Measurements from ENCODE around the gene SSR4. TPM values are rescaled to one million over a fixed set of nuclear protein-coding genes. Genes with fewer than 3 reads are reported as not detected.

SSR4 gene
- polyA plus RNA-seq, 1 donor (not counting 4 experiments of a cell fraction or from before 2014, with no cell fraction given) = 187 TPM

- Histone ChIP-seq H3K27me3 (ENCODE audit: control insufficient read depth, extremely low read depth, insufficient read depth, low read length) (no peaks in the 10 kb centered on the region), H3K36me3 (ENCODE audit: control insufficient read depth in 2 of 2, extremely low read depth in 1 of 2, insufficient read depth in 2 of 2, low read length in 2 of 2) (peaks cover 0 to 4% of the 10 kb centered on the region in 2 experiments), H3K9me1 (ENCODE audit: control insufficient read depth, extremely low read depth, insufficient read depth, low read length) (no peaks in the 10 kb centered on the region), H3K4me1 (ENCODE audit: control insufficient read depth, extremely low read depth, insufficient read depth, low read length) (peaks cover 5% of the 10 kb centered on the region), H3K9me3 (ENCODE audit: control insufficient read depth, low read depth, low read length) (no peaks in the 10 kb centered on the region), H3K4me2 (ENCODE audit: control insufficient read depth, extremely low read depth, insufficient read depth, low read depth, low read length) (no peak overlapping the region), H3K27ac (ENCODE audit: control insufficient read depth, insufficient read depth, low read length) (no peak overlapping the region), H2AFZ (ENCODE audit: control insufficient read depth, low read length) (no peak overlapping the region), H3K9ac (ENCODE audit: control insufficient read depth, extremely low read depth, insufficient read depth, low read length) (no peak overlapping the region), H3K4me3 (ENCODE audit: control insufficient read depth in 2 of 3, extremely low read depth in 1 of 3, insufficient read depth in 2 of 3, low read depth in 1 of 3, low read length in 3 of 3) (no peak overlapping the region), H4K20me1 (ENCODE audit: control insufficient read depth, extremely low read depth, insufficient read depth, low read length) (no peaks in the 10 kb centered on the region), H3K79me2 (ENCODE audit: control insufficient read depth, insufficient read depth, low read length) (no peaks in the 10 kb centered on the region)
- DNase-seq (ENCODE audit: low read depth, low spot score) (no peak), FAIRE-seq (no peak)
- dilution Hi-C loops (cut with MboI; ENCODE audit: extremely low pct_ligation_motif_present, low sequenced_read_pairs) = no loop called here
- no peak for TF ChIP-seq CTCF (optimal IDR thresholded peaks at IDR 0.05 in 1 of 3, IDR thresholded peaks at IDR 0.05 in 1 of 3, conservative IDR thresholded peaks at IDR 0.05 in 1 of 3; ENCODE audit: extremely low read depth in 1 of 3, insufficient read depth in 2 of 3, low read length in 3 of 3)
- no peak for TF ChIP-seq EZH2 (IDR thresholded peaks at IDR 0.05; ENCODE audit: low read length)
Observed at GRCh38 chrX:153775293-153776119, 19.0 kb upstream of the SSR4 start.

- dilution Hi-C loops (cut with MboI; ENCODE audit: extremely low pct_ligation_motif_present, low sequenced_read_pairs) = no loop called here
- H2AFZ ChIP-seq (ENCODE audit: control insufficient read depth, low read length) = no peak overlapping the region
- no peak overlapping the region for H3K9ac ChIP-seq (ENCODE audit: control insufficient read depth, extremely low read depth, insufficient read depth, low read length)
- H3K36me3 ChIP-seq (ENCODE audit: control insufficient read depth in 2 of 2, extremely low read depth in 1 of 2, insufficient read depth in 2 of 2, low read length in 2 of 2) = peaks cover 0 to 4% of the 10 kb centered on the region in 2 experiments
- FAIRE-seq (no peak), DNase-seq (ENCODE audit: low read depth, low spot score) (no peak)
- TF ChIP-seq CTCF (optimal IDR thresholded peaks at IDR 0.05 in 1 of 3, IDR thresholded peaks at IDR 0.05 in 1 of 3, conservative IDR thresholded peaks at IDR 0.05 in 1 of 3; ENCODE audit: extremely low read depth in 1 of 3, insufficient read depth in 2 of 3, low read length in 3 of 3) = no peak
- TF ChIP-seq EZH2 (IDR thresholded peaks at IDR 0.05; ENCODE audit: low read length) = no peak
- H3K4me2 ChIP-seq (ENCODE audit: control insufficient read depth, extremely low read depth, insufficient read depth, low read depth, low read length) = no peak overlapping the region
- no peaks in the 10 kb centered on the region for H3K27me3 ChIP-seq (ENCODE audit: control insufficient read depth, extremely low read depth, insufficient read depth, low read length)
- H3K79me2 ChIP-seq (ENCODE audit: control insufficient read depth, insufficient read depth, low read length) = no peaks in the 10 kb centered on the region
- H3K9me3 ChIP-seq (ENCODE audit: control insufficient read depth, low read depth, low read length) = no peaks in the 10 kb centered on the region
- no peaks in the 10 kb centered on the region for H4K20me1 ChIP-seq (ENCODE audit: control insufficient read depth, extremely low read depth, insufficient read depth, low read length)
- no peak overlapping the region for H3K4me3 ChIP-seq (ENCODE audit: control insufficient read depth in 2 of 3, extremely low read depth in 1 of 3, insufficient read depth in 2 of 3, low read depth in 1 of 3, low read length in 3 of 3)
- peaks cover 5% of the 10 kb centered on the region for H3K4me1 ChIP-seq (ENCODE audit: control insufficient read depth, extremely low read depth, insufficient read depth, low read length)
- no peaks in the 10 kb centered on the region for H3K9me1 ChIP-seq (ENCODE audit: control insufficient read depth, extremely low read depth, insufficient read depth, low read length)
- H3K27ac ChIP-seq (ENCODE audit: control insufficient read depth, insufficient read depth, low read length) = no peak overlapping the region
Observed at GRCh38 chrX:153776120-153776599, 18.3 kb upstream of the SSR4 start.
